Endothelial cell of umbilical vein (primary cell): Measurements from ENCODE around the gene MGAT5B. TPM values are rescaled to one million over a fixed set of nuclear protein-coding genes. Genes with fewer than 3 reads are reported as not detected.

Source experiments
- BruUV-seq: library from RNA; stranded (reverse); fragments of 400-500 nt; replicated peaks from 2 replicates; lab custom pipeline; 2021; lab: Mats Ljungman, UMichigan
- CTCF ChIA-PET: fragments of 300-600, 350-600 bp; sonication (Branson Sonifier 250); formaldehyde crosslinking; loops from one replicate; lab custom pipeline; 2021; ENCODE audit warnings: antibody characterized with exemption, inconsistent platforms; lab: Charles Lee
- POLR2A ChIA-PET: fragments of 300-600, 350-600 bp; sonication (Branson Sonifier 250); formaldehyde crosslinking; loops from one replicate; lab custom pipeline; 2021; ENCODE audit warnings: antibody characterized with exemption, inconsistent platforms; lab: Charles Lee
- DNase-seq: peaks from one replicate; pipeline ENCODE4 v3.0.0-alpha.2; 2011; ENCODE audit warnings: low read depth, low spot score
- FAIRE-seq: peaks from 2 replicates; lab custom pipeline; 2011; peaks lifted over from hg19 to GRCh38; lab: Jason Lieb, UNC
- H2AFZ ChIP-seq: 2 replicates; pipeline ENCODE4 v1.6.0; 2012; ENCODE audit warnings: low read depth, low read length, control low read depth, inconsistent platforms
- H3K27ac ChIP-seq: 2 replicates; pipeline ENCODE4 v1.5.1; 2011; ENCODE audit warnings: low read depth, mild to moderate bottlenecking, control low read depth, low read length, moderate library complexity; ENCODE audit not compliant: insufficient read depth
- H3K27me3 ChIP-seq, 2 experiments: 2 replicates each; pipeline versions ENCODE4 v1.6.0 to v1.6.1; 2011; ENCODE audit warnings: low read length in 2 of 2, mixed read lengths in 1 of 2; ENCODE audit not compliant: control insufficient read depth in 2 of 2, insufficient read depth in 2 of 2
- H3K36me3 ChIP-seq, 2 experiments: 2 replicates in 1 of 2; 3 replicates in 1 of 2; pipeline ENCODE4 v1.5.1; 2011; ENCODE audit warnings: low read length in 2 of 2, mild to moderate bottlenecking in 1 of 2, moderate library complexity in 1 of 2; ENCODE audit not compliant: control insufficient read depth in 2 of 2, insufficient read depth in 2 of 2; ENCODE audit errors: extremely low read depth in 1 of 2
- H3K4me1 ChIP-seq: 3 replicates; pipeline ENCODE4 v1.5.1; 2011; ENCODE audit warnings: mild to moderate bottlenecking, low read length; ENCODE audit not compliant: control insufficient read depth, insufficient read depth; ENCODE audit errors: extremely low read depth
- H3K4me2 ChIP-seq: 2 replicates; pipeline ENCODE4 v1.6.1; 2011; ENCODE audit warnings: low read length, control low read depth, mixed read lengths; ENCODE audit not compliant: insufficient read depth
- H3K4me3 ChIP-seq, 3 experiments: fragments of 200-600 bp in 1 of 3; sonication (generic), shearing (Covaris generic) in 1 of 3; replicated peaks in 1 of 3; 2 replicates each; pipeline ENCODE4 v1.5.1; 2011 to 2016; ENCODE audit warnings: control low read depth in 3 of 3, low read length in 3 of 3, mild to moderate bottlenecking in 2 of 3, inconsistent platforms in 1 of 3, low read depth in 1 of 3, moderate library complexity in 1 of 3; ENCODE audit not compliant: insufficient read depth in 1 of 3
- H3K79me2 ChIP-seq: 2 replicates; pipeline ENCODE4 v1.6.0; 2012; ENCODE audit warnings: low read length, inconsistent platforms; ENCODE audit not compliant: control insufficient read depth, insufficient read depth
- H3K9ac ChIP-seq: replicated peaks from 2 replicates; pipeline ENCODE3; 2011; ENCODE audit warnings: low read length, control low read depth; ENCODE audit not compliant: insufficient read depth; ENCODE audit errors: extremely low read depth
- H3K9me1 ChIP-seq: replicated peaks from 3 replicates; pipeline ENCODE4 v1.6.0; 2011; ENCODE audit warnings: mild to moderate bottlenecking, low read length; ENCODE audit not compliant: control insufficient read depth, insufficient read depth; ENCODE audit errors: extremely low read depth
- H3K9me3 ChIP-seq: replicated peaks from 2 replicates; pipeline ENCODE4 v1.5.1; 2012; ENCODE audit warnings: low read length, inconsistent platforms; ENCODE audit not compliant: control insufficient read depth, insufficient read depth
- H4K20me1 ChIP-seq: replicated peaks from 2 replicates; pipeline ENCODE3; 2011; ENCODE audit warnings: mild to moderate bottlenecking, low read length; ENCODE audit not compliant: control insufficient read depth, insufficient read depth; ENCODE audit errors: extremely low read depth
- GATA2 ChIP-seq: IDR thresholded peaks from 2 replicates; pipeline ENCODE4 v1.7.0; 2011; ENCODE audit warnings: low read depth, mild to moderate bottlenecking, moderate library complexity, mixed read lengths, low read length; ENCODE audit not compliant: insufficient read length, insufficient read depth
- JUN ChIP-seq: IDR thresholded peaks from 2 replicates; pipeline ENCODE4 v1.6.1; 2011; ENCODE audit warnings: borderline replicate concordance, low read depth; ENCODE audit not compliant: insufficient read length, insufficient read depth
- MYC ChIP-seq: IDR thresholded peaks from one replicate; pipeline ENCODE4 v1.6.1; 2011; ENCODE audit warnings: mild to moderate bottlenecking, low read depth, low read length
- POLR2A ChIP-seq: IDR thresholded peaks from 2 replicates; pipeline ENCODE4 v1.6.1; 2012; ENCODE audit warnings: low read depth, mild to moderate bottlenecking, control low read depth, low read length
- dilution Hi-C: fragments of 300-500 bp; cut with MboI; formaldehyde crosslinking; loops from one replicate; pipeline ENCODE4 v1.15.0; 2019; ENCODE audit warnings: low sequenced_read_pairs; ENCODE audit not compliant: extremely low pct_ligation_motif_present
- intact Hi-C: fragments of 100-400 bp; cut with micrococcal nuclease; formaldehyde crosslinking; loops from one replicate; pipeline ENCODE4 v1.10.0; 2022
- polyA plus RNA-seq, 4 experiments: library from polyadenylated mRNA; depleted of rRNA in 3 of 4; stranded (reverse) in 3 of 4; unstranded in 1 of 4; fragments of >200 nt; gene quantifications; 2 replicates each; pipeline versions ENCODE4 v1.2.1 to v1.2.3, GENCODE V29; 2011 to 2012; ENCODE audit warnings: missing spikeins in 1 of 4
- total RNA-seq: library from RNA; stranded (reverse); gene quantifications from 2 replicates; pipeline ENCODE4 v1.2.3, GENCODE V29; 2021

The MGAT5B gene
- total and polyA plus RNA-seq, 2 donors (not counting 3 experiments of a cell fraction or from before 2014, with no cell fraction given): 1.7 to 2.1 TPM

DNA sequence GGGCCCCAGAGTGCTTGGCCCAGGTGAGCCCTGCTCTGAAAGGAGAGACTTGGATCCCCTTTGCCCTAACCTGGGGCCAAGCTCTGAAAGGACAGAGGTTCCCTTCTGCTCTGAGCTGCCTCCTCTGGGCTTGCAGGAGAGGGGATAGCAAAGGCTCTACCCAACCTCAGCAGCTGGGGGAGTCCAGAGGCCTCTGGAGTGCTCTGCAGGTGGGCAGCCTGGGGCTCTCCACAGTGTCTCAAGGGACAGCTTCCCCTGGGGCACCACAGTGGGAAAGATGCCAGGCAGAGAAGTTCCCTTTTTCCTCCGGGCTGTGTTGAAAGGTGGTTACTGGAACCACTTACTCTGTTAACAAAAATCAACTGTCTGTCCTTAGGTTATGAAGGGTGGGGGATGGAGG lies 48.2 kb upstream of the MGAT5B start:
- H2AFZ ChIP-seq: no peak overlapping the region
- DNase-seq: no peak
- dilution Hi-C loops (no loop called here), intact Hi-C loops (no loop called here)
- no peaks in the 10 kb centered on the region for H3K36me3 ChIP-seq
- no peaks in the 10 kb centered on the region for H3K9me1 ChIP-seq
- H3K4me1 ChIP-seq: no peaks in the 10 kb centered on the region
- no peak overlapping the region for H3K4me3 ChIP-seq
- POLR2A ChIA-PET: no interaction called here
- no peak for FAIRE-seq
- H3K27me3 ChIP-seq: peaks cover 0 to 3% of the 10 kb centered on the region in 2 experiments
- H3K4me2 ChIP-seq: no peak overlapping the region
- H3K79me2 ChIP-seq: no peaks in the 10 kb centered on the region
- BruUV-seq: no TSS peak
- H3K9me3 ChIP-seq: no peaks in the 10 kb centered on the region
- no peaks in the 10 kb centered on the region for H4K20me1 ChIP-seq
- no peak overlapping the region for H3K9ac ChIP-seq
- CTCF ChIA-PET: interaction anchor here (1.1 to 1.2 kb wide), 2 partner anchors 40 to 236 kb away, joined by 3 read pairs; no protein-coding TSS in a partner anchor
- TF ChIP-seq MYC: no peak
- TF ChIP-seq POLR2A: no peak
- TF ChIP-seq JUN: no peak
- TF ChIP-seq GATA2: no peak
- H3K27ac ChIP-seq: no peak overlapping the region

- dilution Hi-C loops: no loop called here
- TF ChIP-seq JUN: no peak
- no TSS peak for BruUV-seq
- no peaks in the 10 kb centered on the region for H3K9me1 ChIP-seq
- intact Hi-C loops: no loop called here
- H2AFZ ChIP-seq: no peak overlapping the region
- H3K4me2 ChIP-seq: no peak overlapping the region
- H4K20me1 ChIP-seq: no peaks in the 10 kb centered on the region
- H3K9me3 ChIP-seq: no peaks in the 10 kb centered on the region
- H3K4me1 ChIP-seq: no peaks in the 10 kb centered on the region
- H3K9ac ChIP-seq: no peak overlapping the region
- H3K27me3 ChIP-seq: peaks cover 0 to 3% of the 10 kb centered on the region in 2 experiments
- no peak overlapping the region for H3K4me3 ChIP-seq
- ChIA-PET CTCF (interaction anchor here (1.2 to 1.3 kb wide), 2 partner anchors 236 kb away, joined by 3 to 5 read pairs; no protein-coding TSS in a partner anchor), POLR2A (no interaction called here)
- H3K79me2 ChIP-seq: no peaks in the 10 kb centered on the region
- DNase-seq (no peak), FAIRE-seq (no peak)
- no peak overlapping the region for H3K27ac ChIP-seq
- no peaks in the 10 kb centered on the region for H3K36me3 ChIP-seq
These were observed 47.6 kb upstream of the MGAT5B start for GRCh38 chr17:76820561-76820960.
